HG02840 (cell line): Measurements from ENCODE around the gene ATP6AP1.

Experiments
- ATAC-seq: cut with Tn5 transposase; IDR thresholded peaks from one replicate; pipeline ENCODE4 v1.9.1; 2021; ENCODE audit warnings: mild to moderate bottlenecking, moderate library complexity, moderate number of reproducible peaks; ENCODE audit not compliant: unreplicated experiment, low FRiP score

The ATP6AP1 gene

DNA sequence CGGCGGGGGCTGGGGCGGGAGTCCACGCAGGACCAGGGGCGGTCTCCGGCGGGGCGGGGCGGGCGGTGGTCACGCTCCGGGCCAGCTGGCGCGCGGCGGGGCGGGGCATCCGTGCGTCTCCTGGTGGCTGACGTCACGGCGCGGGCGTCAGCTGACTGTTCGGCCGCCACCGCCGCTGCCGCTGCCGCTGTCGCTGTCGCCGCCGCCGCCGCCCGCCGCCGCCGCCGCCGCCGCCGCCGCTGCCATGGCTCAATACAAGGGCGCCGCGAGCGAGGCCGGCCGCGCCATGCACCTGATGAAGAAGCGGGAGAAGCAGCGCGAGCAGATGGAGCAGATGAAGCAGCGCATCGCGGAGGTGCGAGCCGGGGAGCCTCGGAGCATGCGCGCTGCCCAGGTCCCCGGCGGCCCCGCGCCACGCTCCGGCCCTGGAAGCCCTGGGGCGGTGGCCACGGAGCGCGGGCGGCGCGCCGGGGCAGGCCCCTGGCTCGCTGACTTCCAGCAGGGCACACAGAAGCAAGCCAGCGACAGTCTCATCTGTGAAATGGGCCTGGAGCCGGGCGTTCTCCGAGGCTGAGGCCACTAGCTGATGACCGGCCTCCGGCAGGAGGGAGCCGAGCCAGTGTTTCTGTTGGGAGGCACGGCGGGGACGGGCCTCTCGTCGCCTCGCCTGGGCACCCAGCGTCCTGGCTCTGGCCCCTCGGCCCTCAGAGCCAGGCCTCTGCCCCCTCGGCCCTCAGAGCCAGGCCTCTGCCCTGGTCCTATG is 15.7 kb downstream of the ATP6AP1 start, which contains the start of gene FAM50A:
Gene FAM50A (plus strand): TSS at position 150 of the 763 bp plus-strand sequence. CDS start 95 bp downstream, at position 245.
- ATAC-seq: peak; percentile 55

DNA sequence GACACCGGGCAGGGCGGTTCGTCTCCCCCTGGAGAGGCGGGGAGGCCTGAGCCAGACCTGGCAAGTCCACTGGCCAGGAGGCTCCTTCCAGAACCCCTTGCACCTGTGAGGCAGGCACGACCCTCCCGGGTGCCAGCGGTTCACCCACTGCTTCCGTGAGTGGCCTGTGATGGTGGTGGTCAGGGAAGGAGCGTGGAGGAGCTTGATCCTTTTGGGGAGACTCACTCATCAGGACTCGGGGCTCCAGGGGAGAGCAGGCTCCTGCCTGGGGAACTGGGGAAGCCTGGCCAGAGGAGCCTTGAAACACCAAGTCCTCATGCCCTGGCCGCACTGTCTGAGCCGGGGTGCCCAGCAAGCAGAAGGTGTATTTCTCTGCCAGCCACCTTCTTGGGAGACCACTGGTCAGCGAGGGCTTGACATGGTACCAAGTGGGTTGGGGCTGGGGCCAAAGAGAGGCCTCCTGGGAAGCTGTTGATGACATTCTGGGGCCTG is 16.3 kb downstream of the ATP6AP1 start:
- no peak for ATAC-seq

DNA sequence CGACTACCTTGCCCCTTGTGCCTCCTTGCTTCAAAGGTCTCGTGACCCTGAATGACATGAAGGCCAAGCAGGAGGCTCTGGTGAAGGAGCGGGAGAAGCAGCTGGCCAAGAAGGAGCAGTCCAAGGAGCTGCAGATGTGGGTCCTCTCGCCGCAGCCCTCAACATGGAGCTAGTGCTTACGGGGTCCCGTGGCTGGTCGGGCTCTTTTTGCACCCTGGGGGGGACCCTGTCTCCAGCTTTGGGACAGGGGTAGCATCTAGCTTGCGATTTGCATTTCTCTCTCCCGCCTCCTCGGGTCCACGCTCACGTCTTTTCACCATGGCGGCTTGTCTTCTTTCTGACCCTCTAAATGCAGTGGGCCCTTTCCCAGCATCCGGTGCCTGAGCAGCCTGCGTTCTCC is 17.3 kb downstream of the ATP6AP1 start:
- ATAC-seq: no peak

DNA sequence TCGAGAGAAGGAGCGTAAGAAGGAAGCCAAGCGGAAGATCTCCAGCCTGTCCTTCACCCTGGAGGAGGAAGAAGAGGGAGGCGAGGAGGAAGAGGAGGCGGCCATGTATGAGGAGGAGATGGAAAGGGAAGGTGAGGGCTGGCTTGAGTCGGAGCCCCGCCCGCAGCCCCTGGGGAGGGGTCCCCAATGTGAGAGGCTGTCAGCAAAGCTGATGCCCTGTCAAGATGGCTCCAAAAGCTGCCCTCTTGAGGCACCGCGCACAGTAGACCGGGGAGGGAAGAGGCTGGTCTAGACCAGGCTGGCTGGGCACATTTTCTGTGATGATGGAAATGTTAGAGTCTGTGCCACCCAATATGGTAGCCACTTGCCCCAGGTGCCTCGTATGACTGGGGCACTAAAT is 18.0 kb downstream of the ATP6AP1 start:
- no peak for ATAC-seq

DNA sequence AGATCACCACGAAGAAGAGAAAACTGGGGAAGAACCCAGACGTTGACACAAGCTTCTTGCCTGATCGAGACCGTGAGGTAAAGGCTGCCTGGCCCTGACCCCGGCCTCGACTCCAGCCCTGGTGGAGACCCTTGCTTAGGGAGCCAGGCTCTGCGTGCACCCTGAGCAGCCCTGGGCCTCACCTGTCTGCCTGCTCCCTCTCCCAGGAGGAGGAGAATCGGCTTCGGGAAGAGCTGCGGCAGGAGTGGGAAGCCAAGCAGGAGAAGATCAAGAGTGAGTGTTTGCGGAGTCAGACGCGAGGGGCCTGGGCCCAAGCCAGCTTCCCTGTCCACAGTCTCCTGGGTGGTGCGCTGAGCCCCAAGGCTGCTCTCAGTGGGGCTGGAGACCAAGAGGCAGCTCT is 20.0 kb downstream of the ATP6AP1 start:
- ATAC-seq: no peak

DNA sequence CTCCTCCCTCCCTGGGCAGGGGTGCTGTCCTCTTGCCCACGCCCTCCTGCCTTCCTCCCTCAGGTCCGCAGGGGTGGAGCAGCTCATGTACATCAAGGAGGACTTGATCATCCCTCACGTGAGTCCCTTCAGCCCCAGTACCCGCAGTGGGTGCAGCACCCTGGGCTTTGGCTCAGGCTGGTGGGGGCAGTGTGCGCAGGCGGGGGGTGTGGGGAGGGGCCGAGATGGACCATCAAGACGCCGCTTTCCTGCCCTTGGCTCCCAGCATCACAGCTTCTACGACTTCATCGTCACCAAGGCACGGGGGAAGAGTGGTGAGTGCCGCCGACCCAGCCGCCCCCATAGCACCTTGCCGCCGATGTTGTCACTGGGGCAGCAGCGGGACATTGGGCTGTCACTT is 21.1 kb downstream of the ATP6AP1 start:
- no peak for ATAC-seq

DNA sequence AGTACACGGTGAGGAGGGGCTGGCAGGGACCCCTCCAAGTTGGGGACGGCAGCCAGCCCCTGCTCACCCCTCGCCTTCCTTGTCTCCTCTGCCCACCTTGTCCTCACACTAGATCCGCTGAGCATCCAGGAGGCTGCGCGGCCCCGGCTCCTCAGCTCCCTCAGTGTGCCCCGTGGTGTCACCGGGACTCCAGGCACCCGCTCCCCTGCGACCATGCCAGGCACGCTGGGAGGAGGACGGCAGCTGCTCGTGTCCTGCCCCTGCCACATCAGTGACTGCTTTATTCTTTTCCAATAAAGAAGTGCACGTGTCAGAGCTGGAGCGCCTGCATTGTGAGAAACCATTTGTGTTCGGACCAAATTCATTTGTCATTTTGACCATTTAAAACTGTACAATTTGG is 21.8 kb downstream of the ATP6AP1 start:
- ATAC-seq: no peak

DNA sequence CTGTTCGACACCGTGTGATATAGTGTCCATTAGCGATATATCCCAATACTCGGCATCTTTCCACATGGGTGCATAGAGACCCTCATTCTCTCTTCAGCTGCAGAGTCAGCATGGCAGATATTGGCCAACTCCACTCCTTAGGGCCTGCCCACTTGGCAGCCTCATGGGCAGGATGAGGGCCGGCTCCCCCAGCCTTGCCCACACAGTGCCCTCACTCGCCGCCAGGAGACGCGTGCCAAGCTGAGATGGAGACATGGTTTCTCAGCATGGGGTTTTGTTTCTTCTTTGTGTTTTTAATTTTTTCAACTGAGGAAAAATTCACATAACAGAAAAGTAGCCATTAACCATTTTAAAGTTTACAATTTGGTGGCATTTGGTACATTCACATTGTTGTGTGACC is 24.3 kb downstream of the ATP6AP1 start:
- no peak for ATAC-seq

DNA sequence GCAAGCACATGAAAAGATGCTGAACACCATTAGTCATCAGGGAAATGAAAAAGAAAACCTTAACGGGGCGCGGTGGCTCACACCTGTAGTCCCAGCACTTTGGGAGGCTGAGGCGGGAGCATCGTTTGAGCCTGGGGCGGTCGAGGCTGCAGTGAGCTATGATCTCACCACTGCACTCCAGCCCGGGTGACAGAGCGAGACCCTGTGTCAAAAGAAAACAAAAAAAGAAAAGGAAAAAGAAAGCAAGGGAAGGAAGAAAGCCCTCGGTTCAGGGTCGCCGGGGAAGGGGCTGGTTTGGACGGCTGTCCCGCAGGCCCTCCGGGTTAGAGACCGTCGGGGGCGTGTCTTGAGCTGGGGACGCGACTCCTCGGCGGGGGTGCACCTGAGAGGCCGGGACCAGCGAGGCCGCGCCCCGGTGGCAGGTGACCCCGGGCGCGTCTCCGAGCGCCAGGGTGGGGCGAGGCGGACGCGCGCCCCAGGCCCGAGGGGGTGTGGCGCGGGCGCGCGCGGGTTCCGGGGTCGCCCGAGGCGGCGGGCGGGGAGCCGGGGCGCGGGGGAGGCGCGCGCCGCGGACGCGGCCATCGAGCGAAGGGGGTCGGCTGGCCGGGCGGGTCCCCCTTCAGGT is 29.1 kb downstream of the ATP6AP1 start:
- ATAC-seq: peak; percentile 46

DNA sequence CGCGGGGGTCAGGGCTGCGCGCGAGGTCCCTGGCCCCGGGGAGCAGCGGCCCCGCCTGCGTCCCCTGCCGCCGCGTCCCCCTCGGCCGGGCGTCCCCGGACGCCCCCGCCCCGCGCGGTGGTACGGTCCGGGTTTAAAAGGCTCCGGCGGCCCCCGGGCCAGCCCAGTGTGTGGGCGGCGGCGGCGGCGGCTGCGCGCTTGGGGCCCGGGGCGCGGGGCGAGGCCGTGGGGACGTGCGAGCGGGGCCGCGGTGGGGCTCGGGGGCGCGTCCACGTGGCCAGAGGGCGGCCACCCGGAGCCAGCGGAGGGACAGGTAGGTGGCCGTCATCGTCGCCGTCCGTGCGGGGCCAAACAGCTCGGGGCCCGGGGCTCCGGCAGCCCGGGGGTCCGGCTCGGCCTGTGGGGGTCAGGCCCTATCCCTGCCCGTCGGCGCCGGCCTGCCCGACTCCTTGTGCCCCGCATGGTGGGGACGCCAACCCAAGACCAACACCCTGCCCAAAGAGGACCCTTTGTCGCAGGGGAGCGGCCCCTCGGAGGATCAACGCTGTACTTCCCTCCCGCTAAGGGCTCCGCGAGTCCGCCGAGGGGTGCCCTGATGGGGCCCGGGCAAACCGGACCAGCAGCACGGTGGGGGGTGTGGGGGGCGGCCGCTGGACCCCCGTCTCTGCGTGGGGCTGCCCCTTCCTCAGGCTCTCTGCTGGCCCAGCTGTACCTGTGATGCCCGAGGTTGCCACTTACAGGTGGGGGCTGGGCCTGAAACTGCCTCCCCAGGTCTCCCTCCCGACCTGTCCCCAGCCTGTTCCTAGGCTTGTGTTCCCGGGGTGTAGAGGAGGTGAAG is 29.9 kb downstream of the ATP6AP1 start, which contains the start of gene PLXNA3:
Gene PLXNA3 (plus strand): TSS at position 166 of the 838 bp plus-strand sequence. CDS start 1,903 bp downstream, outside the sequence.
- peak; percentile 54 for ATAC-seq

DNA sequence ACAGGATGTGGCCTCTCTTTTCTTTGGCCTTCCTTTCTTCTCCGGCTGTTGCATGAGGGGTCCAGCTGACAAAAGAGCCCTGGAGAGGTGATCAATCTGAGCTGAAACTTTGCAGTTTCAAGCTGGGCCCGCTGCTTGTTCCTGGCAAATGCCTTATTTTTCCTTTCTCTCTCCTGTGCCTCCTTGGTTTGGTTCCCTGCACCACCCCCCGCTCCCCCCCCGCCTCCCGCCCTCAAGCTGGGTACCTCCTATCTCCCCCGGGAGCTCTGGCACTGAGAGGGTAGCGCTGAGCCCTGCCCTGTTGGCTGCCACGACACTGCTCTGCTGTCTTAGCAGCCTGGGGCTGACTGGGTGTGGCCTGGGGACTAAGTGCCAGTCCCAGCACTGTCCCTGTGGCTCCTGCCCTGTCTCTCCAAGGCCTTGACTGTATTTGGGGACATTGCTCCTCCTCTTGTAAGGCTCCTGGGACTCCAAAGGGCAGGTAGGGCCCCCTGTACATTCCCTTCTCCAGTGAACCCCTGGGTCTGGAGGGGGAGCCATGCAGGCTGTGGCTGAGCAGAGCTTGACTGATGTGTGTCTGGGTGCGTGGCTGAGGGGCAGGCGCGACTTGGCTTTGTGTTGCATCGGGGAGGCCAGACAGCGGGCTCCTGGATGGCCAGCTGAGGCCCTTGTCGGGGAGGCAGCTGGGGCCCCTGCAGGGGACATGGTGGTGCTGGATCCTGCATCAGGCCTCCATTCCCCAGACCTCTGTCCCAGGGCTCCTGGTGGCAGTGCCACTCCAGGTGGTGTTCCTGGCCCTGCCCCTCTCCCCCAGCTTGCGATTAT is 30.7 kb downstream of the ATP6AP1 start:
- ATAC-seq: no peak

DNA sequence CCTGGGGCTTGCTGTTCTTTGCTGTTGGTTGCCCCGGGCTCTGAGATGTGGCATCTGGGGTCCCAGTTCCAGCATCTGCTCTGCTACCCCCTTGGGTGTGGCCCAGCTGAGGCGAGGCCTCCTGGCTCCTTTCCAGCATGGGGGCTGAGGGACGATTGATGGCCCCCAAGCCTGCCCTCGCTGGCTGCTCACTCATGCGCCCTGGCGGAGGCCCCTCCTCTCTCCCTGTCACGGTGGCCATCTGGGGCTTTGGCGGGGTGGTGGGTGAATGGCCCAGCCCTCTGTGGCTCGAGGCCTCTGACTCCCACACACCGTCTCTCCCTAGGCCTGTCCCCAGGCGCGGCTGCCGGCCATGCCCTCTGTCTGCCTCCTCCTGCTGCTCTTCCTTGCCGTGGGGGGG is 31.4 kb downstream of the ATP6AP1 start:
- no peak for ATAC-seq

DNA sequence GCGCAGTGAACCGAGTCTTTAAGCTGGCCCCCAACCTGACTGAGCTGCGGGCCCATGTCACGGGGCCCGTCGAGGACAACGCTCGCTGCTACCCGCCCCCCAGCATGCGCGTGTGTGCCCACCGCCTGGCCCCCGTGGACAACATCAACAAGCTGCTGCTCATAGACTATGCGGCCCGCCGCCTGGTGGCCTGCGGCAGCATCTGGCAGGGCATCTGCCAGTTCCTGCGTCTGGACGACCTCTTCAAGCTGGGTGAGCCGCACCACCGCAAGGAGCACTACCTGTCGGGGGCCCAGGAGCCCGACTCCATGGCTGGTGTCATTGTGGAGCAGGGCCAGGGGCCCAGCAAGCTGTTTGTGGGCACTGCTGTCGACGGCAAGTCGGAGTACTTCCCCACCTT is 31.8 kb downstream of the ATP6AP1 start:
- no peak for ATAC-seq

DNA sequence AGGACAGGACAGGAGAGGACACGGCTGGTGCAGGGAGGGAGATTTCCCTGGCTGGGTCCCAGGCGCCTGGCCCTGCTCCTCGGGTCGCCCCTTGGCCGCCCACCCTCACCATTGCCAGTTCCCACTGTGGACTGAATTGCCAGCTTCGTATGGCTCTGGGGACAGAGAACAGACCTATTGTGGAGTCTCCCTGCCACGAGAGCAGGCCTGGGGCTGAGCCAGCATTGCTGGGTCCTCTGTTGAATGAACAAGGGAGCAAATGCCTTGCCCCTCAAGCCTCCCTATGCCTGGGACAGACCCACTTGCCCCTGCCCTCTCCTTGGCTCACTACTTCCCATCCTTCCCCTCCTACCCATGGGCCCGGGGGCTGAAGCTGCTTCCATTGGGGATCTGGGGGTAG is 33.9 kb downstream of the ATP6AP1 start:
- no peak for ATAC-seq

DNA sequence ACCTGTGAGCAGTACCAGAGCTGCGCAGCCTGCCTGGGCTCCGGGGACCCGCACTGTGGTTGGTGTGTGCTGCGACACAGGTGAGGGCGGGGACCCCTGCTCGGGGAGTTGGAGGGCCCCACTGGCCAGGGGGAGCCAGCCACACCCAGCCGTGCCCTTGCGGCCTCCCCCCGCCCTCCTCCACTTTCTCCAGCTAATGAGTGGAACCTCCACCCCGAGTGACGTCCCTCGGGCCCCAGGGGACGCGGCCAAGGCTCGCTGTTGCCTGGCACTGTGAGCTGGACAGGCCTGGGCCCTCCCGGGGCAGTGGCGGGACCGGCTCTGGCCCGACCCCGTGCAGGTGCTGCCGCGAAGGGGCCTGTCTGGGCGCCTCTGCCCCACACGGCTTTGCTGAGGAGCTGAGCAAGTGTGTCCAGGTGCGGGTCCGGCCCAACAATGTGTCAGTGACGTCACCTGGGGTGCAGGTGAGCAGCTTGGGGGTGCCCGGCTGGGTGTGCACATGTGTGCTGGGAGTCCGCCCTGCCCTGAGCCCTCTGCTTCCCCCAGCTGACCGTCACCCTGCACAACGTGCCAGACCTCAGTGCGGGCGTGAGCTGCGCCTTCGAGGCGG is 35.2 kb downstream of the ATP6AP1 start:
- no peak for ATAC-seq

DNA sequence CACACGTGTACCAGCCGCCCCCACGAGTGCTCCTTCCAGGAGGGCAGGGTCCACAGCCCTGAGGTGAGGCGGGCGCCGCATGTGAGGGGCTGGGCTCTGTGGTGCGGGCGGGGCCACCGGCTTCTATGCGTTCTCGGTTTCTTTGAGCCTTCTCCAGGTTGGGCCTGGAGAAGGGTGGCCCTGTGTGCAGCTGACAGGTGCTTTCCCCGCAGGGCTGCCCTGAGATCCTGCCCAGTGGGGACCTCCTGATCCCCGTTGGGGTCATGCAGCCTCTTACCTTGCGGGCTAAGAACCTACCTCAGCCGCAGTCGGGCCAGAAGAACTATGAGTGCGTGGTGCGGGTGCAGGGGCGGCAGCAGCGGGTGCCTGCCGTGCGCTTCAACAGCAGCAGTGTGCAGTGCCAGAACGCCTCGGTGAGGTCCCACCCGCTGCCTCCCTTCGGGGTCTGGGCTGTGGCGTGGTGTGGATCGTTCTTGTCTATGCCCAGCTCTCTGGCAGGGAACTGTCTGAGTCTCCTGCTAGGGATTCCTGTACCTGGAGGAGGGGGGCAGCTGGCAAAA is 36.4 kb downstream of the ATP6AP1 start:
- no peak for ATAC-seq

DNA sequence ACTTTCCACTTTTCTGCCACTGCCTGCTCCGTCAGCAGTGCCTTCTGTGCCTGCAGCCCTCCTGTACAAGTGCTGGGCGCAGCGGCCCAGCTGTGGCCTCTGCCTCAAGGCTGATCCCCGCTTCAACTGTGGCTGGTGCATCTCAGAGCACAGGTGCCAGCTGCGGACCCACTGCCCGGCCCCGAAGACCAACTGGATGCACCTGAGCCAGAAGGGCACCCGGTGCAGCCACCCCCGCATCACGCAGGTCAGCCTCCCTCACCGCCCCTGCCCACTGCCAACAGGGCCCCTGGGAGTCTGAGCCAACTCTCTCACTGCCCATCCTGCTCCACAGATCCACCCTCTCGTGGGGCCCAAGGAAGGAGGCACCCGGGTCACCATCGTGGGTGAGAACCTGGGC is 37.1 kb downstream of the ATP6AP1 start:
- ATAC-seq: no peak

DNA sequence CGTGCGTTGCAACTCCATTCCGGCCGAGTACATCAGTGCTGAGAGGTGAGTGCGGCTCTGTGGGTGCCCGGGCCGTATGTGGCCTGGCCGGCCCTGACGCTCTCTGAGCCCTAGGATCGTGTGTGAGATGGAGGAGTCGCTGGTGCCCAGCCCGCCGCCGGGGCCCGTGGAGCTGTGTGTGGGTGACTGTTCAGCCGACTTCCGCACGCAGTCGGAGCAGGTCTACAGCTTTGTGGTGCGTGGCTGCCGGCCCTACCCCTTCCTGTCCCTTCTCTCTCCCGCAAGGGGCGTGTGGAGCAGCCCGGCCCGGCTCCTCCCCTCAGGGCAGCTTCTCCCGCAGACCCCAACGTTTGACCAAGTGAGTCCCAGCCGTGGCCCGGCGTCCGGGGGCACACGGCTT is 37.6 kb downstream of the ATP6AP1 start:
- no peak for ATAC-seq

DNA sequence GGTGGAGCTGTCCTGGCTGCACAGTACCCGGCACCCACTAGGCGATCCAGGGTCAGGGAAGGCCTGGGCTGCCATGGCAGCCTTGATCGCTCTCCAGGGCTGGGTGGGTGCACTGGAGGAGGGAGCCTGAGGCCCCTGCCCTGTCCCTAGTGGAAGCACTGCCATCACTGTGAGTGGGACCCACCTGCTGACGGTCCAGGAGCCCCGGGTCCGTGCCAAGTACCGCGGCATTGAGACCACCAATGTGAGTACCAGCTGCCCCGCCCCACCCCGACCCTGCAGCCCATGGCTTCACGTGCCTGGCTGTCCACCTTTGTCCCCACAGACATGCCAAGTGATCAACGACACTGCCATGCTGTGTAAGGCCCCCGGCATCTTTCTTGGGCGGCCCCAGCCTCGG is 38.4 kb downstream of the ATP6AP1 start:
- ATAC-seq: no peak
